Dermis blood vessel endothelial cell (primary cell): ENCODE results near the gene INTS12. TPM values are rescaled to one million over a fixed set of nuclear protein-coding genes. Genes with fewer than 3 reads are reported as not detected.
"Not testable (repeated sequence)": the region's sequence is repeated elsewhere in the genome, so short reads cannot be mapped to it uniquely, and the experiment has no call there.

Experiments
- DNase-seq: peaks from one replicate; pipeline ENCODE4 v3.0.0; 2010
- total RNA-seq: library from RNA; depleted of rRNA; stranded (reverse); fragments of >200 nt; gene quantifications from 2 replicates; pipeline ENCODE4 v1.2.3, GENCODE V29; 2014

Gene INTS12, protein sequence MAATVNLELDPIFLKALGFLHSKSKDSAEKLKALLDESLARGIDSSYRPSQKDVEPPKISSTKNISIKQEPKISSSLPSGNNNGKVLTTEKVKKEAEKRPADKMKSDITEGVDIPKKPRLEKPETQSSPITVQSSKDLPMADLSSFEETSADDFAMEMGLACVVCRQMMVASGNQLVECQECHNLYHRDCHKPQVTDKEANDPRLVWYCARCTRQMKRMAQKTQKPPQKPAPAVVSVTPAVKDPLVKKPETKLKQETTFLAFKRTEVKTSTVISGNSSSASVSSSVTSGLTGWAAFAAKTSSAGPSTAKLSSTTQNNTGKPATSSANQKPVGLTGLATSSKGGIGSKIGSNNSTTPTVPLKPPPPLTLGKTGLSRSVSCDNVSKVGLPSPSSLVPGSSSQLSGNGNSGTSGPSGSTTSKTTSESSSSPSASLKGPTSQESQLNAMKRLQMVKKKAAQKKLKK
- 14.0 and 14.1 TPM in 2 replicates for total RNA-seq

DNA sequence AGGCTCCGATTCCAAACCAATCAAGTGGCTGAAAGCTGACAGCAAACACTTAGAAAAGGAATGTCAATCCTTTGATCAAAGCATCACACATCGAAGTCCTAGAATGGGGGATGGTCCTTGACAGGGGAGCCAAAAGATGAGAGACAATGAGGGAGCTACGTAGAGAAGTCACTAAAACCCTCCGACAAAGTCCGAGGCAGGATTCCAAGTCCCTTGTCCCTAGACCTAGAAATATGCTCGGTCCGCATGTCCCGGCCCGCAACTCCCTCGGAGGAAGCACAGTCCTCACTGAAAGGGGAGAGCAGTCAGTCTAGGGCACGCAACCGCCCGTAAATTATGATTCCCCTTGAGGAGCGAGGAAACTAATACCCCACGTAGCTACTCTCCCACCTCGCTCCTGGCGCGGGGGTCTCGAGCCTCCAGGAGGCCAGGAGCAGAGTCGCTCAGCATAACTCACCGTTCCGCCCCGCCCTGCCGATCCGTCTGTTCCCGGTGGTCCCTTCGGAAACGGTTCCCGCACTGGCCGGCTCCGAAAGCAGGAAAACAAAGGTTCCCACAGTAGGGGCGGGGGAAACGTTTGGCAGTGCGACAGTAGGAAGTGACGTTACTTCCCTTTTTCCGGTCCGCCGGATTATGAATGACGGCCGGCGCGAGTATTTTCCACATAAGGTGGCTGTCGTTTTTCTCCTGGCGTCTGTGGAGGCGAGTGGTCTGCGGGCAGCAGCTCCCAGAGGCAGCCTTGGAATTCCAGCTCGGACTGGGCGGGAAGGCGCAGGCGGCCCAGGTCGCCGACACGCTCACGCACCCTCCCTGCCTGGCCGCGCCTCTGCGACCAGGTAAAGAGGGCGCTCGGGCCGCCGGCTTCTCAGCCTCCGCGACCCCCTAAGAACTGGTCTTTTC lies at the start of gene INTS12, which contains the start of gene GSTCD:
INTS12 (minus strand) TSS at position 509 of the 900 bp plus-strand sequence. CDS start 8,684 bp downstream, outside the sequence.
GSTCD (plus strand) TSS at position 604 of the 900 bp plus-strand sequence. CDS start 8,830 bp downstream, outside the sequence.
- peak; percentile 97 for DNase-seq

DNA sequence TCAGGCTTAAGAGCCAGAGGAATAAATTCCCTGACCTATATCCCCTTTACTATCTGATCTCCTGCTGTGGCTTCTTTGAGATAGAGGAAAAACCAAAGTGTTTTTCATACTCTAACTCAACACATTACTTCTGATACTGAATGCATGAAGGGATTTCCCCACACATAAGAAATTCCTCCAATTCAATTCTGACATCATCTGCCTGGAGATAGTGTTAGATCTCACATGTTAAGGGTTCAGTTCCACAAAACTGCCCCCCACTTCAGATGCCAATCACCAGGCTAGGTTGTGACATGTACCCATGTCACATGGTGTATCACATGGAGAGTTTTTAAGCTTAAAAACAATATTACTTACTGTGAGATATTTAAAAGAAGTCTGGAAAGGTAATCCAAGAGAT lies 46.9 kb upstream of the INTS12 start:
- DNase-seq, result no peak

DNA sequence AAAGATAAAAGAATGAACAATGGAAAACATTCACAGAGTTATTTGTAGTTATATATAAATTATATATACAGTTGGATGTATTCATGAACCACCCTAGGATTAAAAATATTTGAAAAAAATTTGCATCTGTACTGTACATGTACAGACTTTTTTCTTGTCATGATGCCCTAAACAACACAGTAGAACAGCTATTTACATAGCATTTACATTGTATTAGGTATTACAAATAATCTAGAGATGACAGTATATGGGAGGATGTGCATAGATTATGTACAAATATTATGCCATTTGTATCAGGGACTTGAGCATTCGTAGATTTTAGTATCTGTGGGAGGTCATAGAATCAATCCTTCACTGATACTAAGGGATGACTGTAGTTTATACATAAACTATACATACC lies 44.9 kb upstream of the INTS12 start:
- no peak for DNase-seq

DNA sequence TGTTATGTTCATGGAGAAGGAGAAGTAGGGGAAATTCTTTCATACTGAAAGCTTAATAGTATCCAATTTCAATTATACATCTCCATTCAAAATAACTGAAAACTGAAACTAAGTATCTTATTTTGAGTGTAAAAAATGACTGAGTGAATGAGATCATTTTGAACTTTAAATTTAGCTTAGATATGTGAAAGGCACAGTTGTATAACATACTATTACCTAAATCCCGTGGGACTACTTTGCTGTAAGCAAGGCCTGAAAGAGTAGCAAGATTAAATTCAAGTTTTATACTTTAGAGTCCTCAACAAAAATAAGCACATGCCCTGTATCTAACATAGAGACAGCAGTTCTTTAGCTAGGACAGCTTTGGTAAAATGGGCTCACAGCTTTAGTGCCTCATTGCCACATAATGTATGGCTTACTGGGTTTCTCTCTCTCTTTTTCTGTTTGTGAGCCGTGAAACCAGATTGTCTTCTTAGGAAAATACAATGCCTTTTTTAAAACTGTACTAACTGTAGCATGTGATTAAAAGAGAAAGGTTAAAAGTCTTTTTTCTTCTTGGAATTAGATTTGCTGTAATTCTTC lies 43.3 kb upstream of the INTS12 start:
- no peak for DNase-seq

DNA sequence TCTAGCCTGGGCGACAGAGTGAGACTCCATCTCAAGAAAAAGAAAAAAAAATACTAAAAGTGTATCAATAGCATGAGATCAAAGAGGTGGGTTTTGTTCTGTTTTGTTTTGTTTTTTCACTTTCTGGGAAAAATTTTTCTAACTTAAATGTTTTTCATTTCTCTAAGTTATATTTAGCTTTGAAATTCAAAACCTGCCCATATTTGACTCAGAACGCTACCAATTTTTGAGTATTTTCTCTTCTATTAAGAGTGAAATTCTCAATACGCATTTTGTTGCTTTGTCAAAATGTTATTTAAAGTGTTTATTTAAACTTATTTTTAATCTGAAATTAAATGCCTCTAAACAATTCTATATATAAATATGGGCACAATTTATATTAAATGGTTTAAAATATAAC lies 39.7 kb upstream of the INTS12 start:
- no peak for DNase-seq

DNA sequence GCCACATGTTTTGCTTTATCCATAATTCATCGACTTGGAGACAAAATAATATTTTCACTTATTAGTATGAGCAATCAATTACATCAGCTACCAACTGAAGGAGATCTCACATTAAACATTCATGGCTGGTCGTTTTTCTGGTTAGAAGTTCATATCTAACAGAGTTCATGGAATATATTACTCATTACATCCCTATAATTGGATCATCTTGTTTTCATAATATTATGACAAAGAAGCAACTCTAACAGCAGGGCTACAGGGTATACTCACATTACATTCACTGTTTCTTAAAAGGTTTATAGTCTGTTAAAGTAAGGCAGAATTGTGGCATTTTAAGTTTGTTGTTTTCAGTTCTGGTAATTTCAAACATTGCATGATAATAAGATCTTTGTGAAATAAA lies 33.1 kb upstream of the INTS12 start:
- DNase-seq, result no peak

DNA sequence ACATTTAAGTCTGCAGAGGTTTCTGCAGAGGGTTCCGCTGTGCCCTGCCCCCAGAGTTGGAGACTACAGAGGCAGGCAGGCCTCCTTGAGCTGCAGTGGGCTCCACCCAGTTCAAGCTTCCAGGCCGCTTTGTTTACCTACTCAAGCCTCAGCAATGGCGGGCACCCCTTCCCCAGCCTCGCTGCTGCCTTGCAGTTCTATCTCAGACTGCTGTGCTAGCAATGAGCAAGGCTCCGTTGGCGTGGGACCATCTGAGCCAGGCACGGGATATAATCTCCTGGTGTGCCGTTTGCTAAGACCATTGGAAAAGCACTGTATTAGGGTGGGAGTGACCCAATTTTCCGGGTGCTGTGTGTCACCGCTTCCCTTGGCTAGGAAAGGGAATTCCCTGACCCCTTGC lies 26.7 kb upstream of the INTS12 start:
- not testable (repeated sequence) for DNase-seq

DNA sequence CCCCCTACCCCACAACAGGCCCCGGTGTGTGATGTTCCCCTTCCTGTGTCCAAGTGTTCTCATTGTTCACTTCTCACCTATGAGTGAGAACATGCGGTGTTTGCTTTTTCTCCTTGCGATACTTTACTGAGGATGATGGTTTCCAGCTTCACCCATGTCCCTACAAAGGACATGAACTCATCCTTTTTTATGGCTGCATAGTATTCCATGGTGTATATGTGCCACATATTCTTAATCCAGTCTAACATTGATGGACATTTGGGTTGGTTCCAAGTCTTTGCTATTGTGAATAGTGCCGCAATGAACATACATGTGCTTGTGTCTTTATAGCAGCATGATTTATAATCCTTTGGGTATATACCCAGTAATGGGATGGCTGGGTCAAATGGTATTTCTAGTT lies 21.4 kb upstream of the INTS12 start:
- DNase-seq, result not testable (repeated sequence)

DNA sequence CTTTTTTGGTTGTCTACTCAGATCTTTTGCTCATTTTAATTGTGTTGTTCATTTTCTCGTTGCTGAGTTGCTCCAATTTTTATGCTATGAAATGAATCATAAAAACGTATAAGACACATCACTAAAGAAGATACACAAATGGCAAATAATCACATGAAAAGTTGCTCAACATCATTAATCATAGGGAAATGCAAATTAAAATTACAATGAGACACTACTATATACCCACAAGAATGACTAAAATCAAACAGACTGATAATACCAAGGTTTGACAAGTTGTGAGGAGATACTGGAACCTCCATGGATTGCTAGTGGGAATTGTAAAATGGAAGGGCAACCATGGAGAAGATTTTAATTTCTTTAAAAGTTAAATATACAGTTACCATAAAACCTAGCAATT lies 17.1 kb upstream of the INTS12 start:
- DNase-seq, result no peak

DNA sequence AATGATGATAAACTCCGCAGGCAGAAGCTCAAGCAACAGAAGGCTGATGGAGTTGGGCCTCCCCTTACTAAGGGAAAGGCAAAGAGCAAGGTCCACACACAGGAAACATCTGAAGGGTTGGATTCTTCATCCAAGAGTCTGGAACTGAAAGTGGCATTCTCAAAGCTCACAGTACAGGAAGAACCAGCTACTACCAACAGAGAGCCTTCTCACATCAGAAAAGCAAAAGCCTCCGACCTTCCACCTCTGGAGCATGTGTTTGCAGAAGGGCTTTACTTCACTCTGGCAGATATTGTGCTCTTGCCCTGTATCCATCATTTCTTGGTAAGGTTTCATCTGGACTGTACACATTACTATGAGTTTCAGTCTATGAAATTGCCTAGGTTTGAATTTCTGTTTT lies 10.7 kb upstream of the INTS12 start:
- DNase-seq, result peak; percentile 24

DNA sequence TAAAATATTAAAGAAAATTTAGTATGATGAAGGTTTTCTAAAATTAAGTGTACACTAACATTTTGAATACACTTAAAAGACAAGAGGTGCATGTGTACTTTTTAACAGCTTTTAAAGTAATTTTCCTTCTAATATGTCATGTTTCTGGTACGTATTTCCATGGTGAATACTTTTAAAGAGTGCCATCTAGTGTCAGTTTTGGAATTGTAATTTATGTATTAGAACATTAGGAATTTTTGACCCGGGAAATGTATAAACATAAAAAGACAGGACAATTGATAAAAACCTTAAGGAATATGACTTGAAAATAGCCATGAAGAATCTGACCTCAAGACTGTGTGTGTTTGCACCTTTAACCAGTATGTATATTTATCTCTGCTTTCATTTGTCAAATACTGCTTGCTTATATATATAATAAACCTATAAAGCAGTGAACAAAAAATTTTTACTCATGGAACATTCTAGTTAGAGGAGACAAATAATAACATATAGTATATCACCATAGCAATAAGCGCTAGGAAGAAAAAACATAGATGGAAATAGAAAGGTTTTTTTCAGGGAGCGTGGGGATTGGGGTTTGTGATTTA lies 7.3 kb upstream of the INTS12 start:
- DNase-seq, result peak; percentile 69

DNA sequence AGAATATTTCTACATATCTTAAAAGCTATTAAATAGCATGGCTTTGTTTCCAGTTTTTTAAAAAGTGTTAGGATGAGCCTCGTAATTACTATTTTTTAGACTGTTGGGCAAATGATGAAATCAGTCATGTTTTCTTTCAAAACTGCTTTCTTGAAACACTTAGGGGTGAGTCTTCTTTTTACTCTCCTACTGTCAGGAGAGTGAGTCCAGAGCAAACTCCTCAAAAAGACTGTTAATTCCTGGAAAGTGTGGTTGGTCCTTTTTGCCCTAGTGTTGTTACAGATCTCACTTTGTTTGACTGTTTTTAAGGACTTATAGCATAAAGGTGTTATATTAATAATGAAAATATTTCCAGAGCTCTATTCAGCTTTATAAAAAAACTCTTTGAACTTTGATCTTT lies 6.4 kb upstream of the INTS12 start:
- no peak for DNase-seq

DNA sequence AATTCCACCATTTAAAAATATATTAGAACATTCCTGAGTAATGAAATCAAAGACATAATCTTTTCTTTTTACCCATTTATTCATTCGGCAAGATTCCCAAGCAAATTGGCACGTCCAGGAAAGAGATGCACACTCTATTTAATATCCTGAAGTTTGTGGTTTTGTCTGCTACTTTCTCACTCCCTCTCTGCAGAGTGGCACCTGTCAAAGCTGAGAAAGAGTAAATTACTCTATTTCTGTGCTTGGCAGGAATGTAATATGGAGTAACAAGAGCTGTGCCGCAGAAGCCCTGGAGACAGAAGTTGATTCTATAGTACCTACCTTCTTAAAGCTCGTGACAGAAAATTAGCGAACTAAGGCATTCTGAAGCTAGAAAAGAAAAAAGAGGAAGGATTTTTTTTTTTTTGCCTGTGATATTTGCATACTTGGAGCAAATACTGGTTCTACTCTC lies 5.6 kb upstream of the INTS12 start:
- DNase-seq, result no peak

DNA sequence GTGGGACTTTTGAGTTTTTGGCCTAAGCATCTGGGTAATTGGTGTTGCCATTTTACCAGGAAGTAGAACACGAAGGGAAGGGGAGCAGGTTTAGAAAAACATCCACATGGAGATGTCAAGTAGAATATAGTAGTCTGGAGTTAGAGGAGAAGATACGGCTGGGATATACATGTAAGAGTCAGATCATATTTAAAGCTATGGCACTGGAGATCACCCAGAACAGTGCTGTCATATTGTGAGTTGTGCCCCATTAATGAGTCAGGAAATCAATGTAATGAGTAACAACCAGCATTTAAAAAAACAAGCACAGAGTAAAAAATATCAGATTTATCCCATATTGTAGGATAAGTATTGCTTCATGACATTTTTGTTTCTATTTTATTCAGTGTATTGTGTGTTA lies 4.3 kb upstream of the INTS12 start:
- no peak for DNase-seq

DNA sequence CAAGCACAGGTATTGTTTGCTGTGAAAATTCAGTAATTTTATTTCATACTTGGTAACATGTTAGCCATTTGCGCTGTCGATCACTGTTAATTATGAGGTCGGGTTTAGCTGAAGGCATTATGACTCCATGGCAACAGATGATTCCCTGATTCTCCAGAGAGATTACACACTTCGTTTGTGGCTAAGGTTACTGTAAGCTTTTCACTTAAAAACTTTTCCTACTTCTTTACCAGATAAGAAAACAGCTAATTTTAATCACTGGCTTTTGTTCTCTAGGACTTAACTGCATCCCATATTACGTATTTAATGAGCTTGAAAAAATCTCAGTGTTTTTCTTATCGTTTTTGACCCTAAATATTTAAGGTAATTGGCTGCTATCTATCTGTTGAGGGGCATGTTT lies 2.2 kb upstream of the INTS12 start:
- no peak for DNase-seq

DNA sequence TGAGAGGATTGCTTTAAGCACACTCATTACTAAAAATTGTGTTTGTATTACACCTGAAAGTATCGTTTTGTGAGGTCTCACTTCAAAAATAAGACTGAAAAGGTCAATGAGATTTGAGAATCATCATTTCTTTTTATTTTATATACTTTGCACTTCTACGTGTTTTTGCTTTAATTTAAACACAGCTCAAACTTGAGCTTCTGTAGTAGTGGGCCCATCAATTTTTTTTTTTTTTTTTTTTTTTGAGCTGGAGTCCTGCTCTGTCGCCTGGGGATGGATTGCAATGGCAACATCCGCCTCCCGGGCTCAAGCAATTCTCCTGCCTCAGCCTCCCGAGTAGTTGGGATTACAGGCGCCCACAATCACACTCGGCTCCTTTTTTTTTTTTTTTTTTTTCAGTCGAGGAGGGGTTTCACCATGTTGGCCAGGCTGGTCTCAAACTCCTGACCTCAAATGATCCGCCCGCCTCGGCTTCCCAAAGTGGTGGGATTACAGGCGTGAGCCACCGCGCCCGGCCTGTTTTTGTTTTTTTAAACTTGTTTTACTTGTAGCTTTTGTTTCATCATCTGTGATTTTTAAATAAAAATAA lies 1.6 kb upstream of the INTS12 start:
- no peak for DNase-seq

DNA sequence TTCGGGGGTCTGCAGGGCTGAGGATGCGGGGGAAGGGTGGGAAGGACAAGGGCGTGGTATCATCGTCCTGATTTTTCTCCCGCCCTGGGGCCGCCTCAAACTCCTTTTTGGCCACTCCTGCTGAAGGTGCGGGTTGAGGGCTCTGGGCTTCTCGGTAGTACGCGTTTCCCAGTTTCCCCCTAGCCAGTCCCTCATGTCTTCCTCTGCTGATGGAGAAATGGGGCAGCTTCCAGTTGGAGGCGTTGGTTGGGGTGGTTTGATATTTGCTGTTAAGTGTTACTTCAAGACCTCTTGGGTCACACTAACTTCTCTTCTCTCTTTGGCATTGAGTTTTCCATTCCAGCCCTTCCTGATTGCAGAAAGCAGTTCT lies 577 bp upstream of the INTS12 start:
- peak; percentile 49 for DNase-seq

DNA sequence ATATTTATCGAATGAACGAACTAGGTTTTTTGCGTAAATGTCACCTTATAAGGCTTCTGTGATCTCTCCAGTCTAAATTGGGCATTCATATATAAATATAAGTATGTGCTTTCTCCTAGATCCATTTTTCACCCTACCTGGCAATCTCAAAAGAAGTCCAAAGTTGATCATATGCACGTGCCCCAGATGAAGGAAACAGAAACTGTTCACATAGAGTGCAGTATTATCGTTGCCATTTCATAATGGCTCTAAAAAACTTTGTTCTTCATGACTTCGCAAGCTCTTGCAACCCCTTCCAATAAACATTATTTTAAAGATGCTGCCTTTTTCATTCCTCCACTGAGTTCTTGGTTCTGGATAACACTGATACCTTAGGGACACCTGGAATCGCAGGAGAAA lies 708 bp downstream of the INTS12 start:
- DNase-seq, result peak; percentile 21

DNA sequence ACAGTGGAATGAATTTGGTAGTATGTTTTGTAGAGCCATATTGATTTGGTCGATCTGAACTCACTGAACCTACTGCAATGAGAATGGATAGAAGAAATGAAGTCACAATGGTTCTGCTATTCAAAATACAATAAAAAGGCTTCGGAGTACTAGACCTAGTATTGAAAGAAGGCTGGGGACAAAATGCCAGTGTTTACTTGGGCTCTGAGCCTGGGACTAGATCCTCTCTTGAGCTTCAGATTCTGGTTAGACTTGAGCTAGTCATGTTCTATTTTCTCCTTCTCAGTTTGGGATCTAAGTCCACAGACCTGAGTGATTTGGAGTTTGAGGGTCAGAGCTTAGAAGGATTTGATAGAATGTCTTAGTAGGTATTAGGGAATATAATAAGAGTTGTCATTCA lies 9.9 kb downstream of the INTS12 start:
- no peak for DNase-seq

DNA sequence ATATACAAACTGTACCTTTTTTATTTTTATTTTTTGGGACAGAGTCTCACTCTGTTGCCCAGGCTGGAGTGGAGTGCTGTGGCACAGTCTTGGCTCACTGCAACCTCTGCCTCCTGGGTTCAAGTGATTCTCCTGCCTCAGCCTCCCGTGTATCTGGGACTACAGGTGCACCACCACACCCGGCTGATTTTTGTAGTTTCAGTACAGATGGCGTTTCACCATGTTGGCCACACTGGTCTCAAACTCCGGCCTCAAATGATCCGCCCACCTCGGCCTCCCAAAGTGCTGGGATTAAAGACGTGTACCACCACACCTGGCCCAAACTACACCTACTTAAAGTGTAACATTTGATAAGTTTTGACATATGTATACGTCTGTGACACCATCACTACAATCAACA lies 12.7 kb downstream of the INTS12 start:
- not testable (repeated sequence) for DNase-seq

DNA sequence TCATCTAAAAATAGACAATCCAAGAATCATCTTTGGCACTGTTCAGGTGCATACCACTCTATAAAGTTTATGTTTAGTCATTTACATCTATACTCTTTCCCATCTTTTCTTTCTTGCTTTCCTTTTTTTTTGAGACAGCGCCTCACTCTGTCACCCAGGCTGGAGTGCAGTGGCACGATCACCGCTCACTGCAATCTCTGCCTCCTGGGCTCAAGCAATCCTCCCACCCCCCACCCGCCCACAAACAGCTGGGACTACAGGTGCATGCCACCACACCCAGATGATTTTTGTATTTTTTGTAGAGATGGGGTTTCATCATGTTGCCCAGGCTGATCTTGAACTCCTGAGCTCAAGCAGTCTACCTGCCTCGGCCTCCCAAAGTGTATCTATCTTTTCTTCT lies 13.7 kb downstream of the INTS12 start:
- DNase-seq, result not testable (repeated sequence)

DNA sequence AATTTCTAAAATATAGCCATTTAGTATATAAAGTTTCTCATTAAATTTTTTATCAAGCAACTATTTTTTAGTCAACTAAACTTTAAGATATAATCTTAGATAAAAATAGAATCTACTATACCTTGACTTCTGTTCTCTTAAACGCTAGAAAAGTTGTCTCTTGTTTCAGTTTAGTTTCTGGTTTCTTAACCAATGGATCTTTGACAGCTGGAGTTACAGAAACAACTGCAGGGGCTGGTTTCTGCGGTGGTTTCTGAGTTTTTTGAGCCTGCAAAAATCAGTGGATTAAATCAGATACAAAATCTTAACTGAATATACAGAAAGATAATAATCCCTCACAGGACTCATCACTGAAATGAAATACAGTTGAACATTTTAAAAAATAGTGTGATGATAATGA lies 21.9 kb downstream of the INTS12 start:
- no peak for DNase-seq
